GM12878 (cell line): Measurements from ENCODE around the gene ANKRD26. TPM values are rescaled to one million over a fixed set of nuclear protein-coding genes. Genes with fewer than 3 reads are reported as not detected.
A peak's percentile ranks its signal among the peaks of the same experiment; 100 is the strongest.

Experiments
- BCL11A ChIP-seq: IDR thresholded peaks from 2 replicates; pipeline ENCODE4 v1.6.1; 2011; ENCODE audit warnings: low read depth, low read length
- CBFB ChIP-seq: IDR thresholded peaks from 2 replicates; pipeline ENCODE4 v1.6.1; 2016; ENCODE audit warnings: antibody characterized with exemption, low read depth
- CTCF ChIP-seq, 3 experiments: IDR thresholded peaks in 2 of 3; conservative IDR thresholded peaks in 1 of 3; 2 replicates each; pipeline ENCODE4 v1.5.1; 2011; ENCODE audit warnings: low read depth in 3 of 3, low read length in 3 of 3, mild to moderate bottlenecking in 3 of 3, control low read depth in 2 of 3, moderate library complexity in 2 of 3, inconsistent platforms in 1 of 3, mixed read lengths in 1 of 3; ENCODE audit not compliant: control insufficient read depth in 2 of 3, insufficient read depth in 1 of 3; ENCODE audit errors: extremely low read depth in 1 of 3
- E2F8 ChIP-seq: fragments of 450-650 bp; IDR thresholded peaks from 2 replicates; pipeline ENCODE4 v1.6.1; 2018; ENCODE audit warnings: mild to moderate bottlenecking, low read depth, moderate library complexity; ENCODE audit not compliant: partially characterized antibody
- ESRRA ChIP-seq: IDR thresholded peaks from 2 replicates; pipeline ENCODE4 v1.6.1; 2012; ENCODE audit warnings: mild to moderate bottlenecking, low read length, improper control_type of control experiment
- GATAD2B ChIP-seq: fragments of 450-650 bp; conservative IDR thresholded peaks from 2 replicates; pipeline ENCODE4 v1.6.1; 2017; ENCODE audit warnings: low read depth, mild to moderate bottlenecking, moderate library complexity
- IRF4 ChIP-seq: IDR thresholded peaks from 2 replicates; pipeline ENCODE4 v1.6.1; 2011; ENCODE audit warnings: low read depth, low read length
- JUND ChIP-seq: IDR thresholded peaks from 2 replicates; pipeline ENCODE4 v1.6.1; 2012; ENCODE audit warnings: low read depth, mild to moderate bottlenecking, low read length, improper control_type of control experiment, moderate library complexity
- MLLT1 ChIP-seq: fragments of 450-650 bp; IDR thresholded peaks from 2 replicates; pipeline ENCODE4 v1.6.1; 2016; ENCODE audit warnings: mild to moderate bottlenecking
- MXI1 ChIP-seq: fragments of 150-350 bp; IDR thresholded peaks from 2 replicates; pipeline ENCODE4 v1.6.1; 2011; ENCODE audit warnings: low read depth, mild to moderate bottlenecking, inconsistent platforms, low read length, improper control_type of control experiment
- PBX3 ChIP-seq: IDR thresholded peaks from 2 replicates; pipeline ENCODE4 v1.6.1; 2011; ENCODE audit warnings: mild to moderate bottlenecking, low read depth, low read length, moderate library complexity; ENCODE audit not compliant: insufficient replicate concordance
- PML ChIP-seq: IDR thresholded peaks from 2 replicates; pipeline ENCODE4 v1.6.1; 2012; ENCODE audit warnings: low read length, inconsistent platforms
- POU2F2 ChIP-seq: IDR thresholded peaks from 3 replicates; pipeline ENCODE4 v1.6.1; 2011; ENCODE audit warnings: low read depth, mild to moderate bottlenecking, low read length, borderline replicate concordance
- RCOR1 ChIP-seq: conservative IDR thresholded peaks from 2 replicates; pipeline ENCODE4 v1.6.1; 2012; ENCODE audit warnings: low read depth, low read length, improper control_type of control experiment
- TAF1 ChIP-seq: IDR thresholded peaks from 2 replicates; pipeline ENCODE4 v1.6.1; 2011; ENCODE audit warnings: mild to moderate bottlenecking, low read depth, low read length, borderline replicate concordance
- TCF3 ChIP-seq: IDR thresholded peaks from 2 replicates; pipeline ENCODE4 v1.6.1; 2012; ENCODE audit warnings: low read depth, mild to moderate bottlenecking, low read length, borderline replicate concordance; ENCODE audit not compliant: insufficient read depth
- YBX1 ChIP-seq: fragments of 450-650 bp; IDR thresholded peaks from 2 replicates; pipeline ENCODE4 v1.6.1; 2016; ENCODE audit warnings: antibody characterized with exemption
- ZNF217 ChIP-seq: fragments of 450-650 bp; IDR thresholded peaks from 2 replicates; pipeline ENCODE4 v1.6.1; 2017; ENCODE audit warnings: antibody characterized with exemption, mild to moderate bottlenecking
- ZNF24 ChIP-seq: fragments of 450-650 bp; IDR thresholded peaks from 2 replicates; pipeline ENCODE4 v1.6.1; 2017; ENCODE audit warnings: antibody characterized with exemption, mild to moderate bottlenecking
- ZSCAN29 ChIP-seq: fragments of 450-650 bp; IDR thresholded peaks from 2 replicates; pipeline ENCODE4 v1.6.1; 2017; ENCODE audit warnings: mild to moderate bottlenecking, moderate library complexity
- polyA plus RNA-seq, 11 experiments: library from polyadenylated mRNA; depleted of rRNA in 4 of 11; unstranded in 6 of 11; stranded (reverse) in 5 of 11; fragments of >200 nt; fragmentation: Nextera tagmentation in 4 of 11; fragmentation: Illumina TruSeq in 1 of 11; extraction: Ambion mirVana in 4 of 11; extraction: Trizol in 1 of 11; gene quantifications; 1 replicate in 1 of 11; 2 replicates in 10 of 11; pipeline versions ENCODE4 v1.2.1 to v1.2.3, GENCODE V29; 2011 to 2016; ENCODE audit warnings: inconsistent platforms in 2 of 11, missing spikeins in 2 of 11, low read depth in 1 of 11
- total RNA-seq, 4 experiments: library from RNA; depleted of rRNA in 3 of 4; stranded (reverse); fragments of >200 nt in 3 of 4; fragmentation: Illumina TruSeq in 1 of 4; extraction: Trizol in 1 of 4; gene quantifications; 2 replicates each; pipeline versions ENCODE4 v1.2.1 to v1.2.3, GENCODE V29; 2013 to 2021

The ANKRD26 gene
- total and polyA plus RNA-seq, 10 of the 15 experiments (the other 5 are each of a cell fraction or from before 2014, with no cell fraction given): 2.3 to 12.0 (median 5.1) TPM

- TF ChIP-seq E2F8 (no peak), MLLT1 (0 out of 2 replicates have a peak, but pooled peaks have one; percentile 15), JUND (no peak), POU2F2 (peak; percentile 16; the same call in 1 of the 3 replicates), ZNF24 (no peak), CTCF (IDR thresholded peaks at IDR 0.05 in 2 of 3, conservative IDR thresholded peaks at IDR 0.05 in 1 of 3; ENCODE audit: control insufficient read depth in 2 of 3, extremely low read depth in 1 of 3, insufficient read depth in 1 of 3, low read depth in 3 of 3, low read length in 3 of 3) (0 out of 6 replicates have a peak, but pooled peaks of 1 of the 3 experiments have one; percentile 1), ZNF217 (no peak), ESRRA (no peak), BCL11A (no peak), YBX1 (no peak), PML (peak; percentile 73), MXI1 (no peak), ZSCAN29 (no peak), CBFB (0 out of 2 replicates have a peak, but pooled peaks have one; percentile 73), PBX3 (no peak), TCF3 (no peak), IRF4 (no peak), RCOR1 (no peak), TAF1 (peak; percentile 38; the same call in 1 of the 2 replicates), GATAD2B (0 out of 2 replicates have a peak, but pooled peaks have one; percentile 55)
Measured at GRCh38 chr10:27099916-27100812, at the start of gene ANKRD26 (continued).
